K562 (cell line): ENCODE results near the gene DDX46. TPM values are rescaled to one million over a fixed set of nuclear protein-coding genes. Genes with fewer than 3 reads are reported as not detected.
A peak's percentile ranks its signal among the peaks of the same experiment; 100 is the strongest.

Experiments used
- BCLAF1 ChIP-seq, 2 experiments: fragments of 450-650 bp in 1 of 2; IDR thresholded peaks; 2 replicates each; pipeline ENCODE4 v1.6.1; 2011 to 2017; ENCODE audit warnings: low read depth in 2 of 2, antibody characterized with exemption in 1 of 2, borderline replicate concordance in 1 of 2, low read length in 1 of 2, mild to moderate bottlenecking in 1 of 2, mixed read lengths in 1 of 2; ENCODE audit not compliant: control insufficient read depth in 1 of 2
- CBFA2T3 ChIP-seq: fragments of 450-650 bp; IDR thresholded peaks from 2 replicates; pipeline ENCODE4 v1.6.1; 2017
- CC2D1A ChIP-seq: fragments of 450-650 bp; IDR thresholded peaks from 2 replicates; pipeline ENCODE4 v1.6.1; 2017; ENCODE audit warnings: mild to moderate bottlenecking
- E2F8 ChIP-seq: fragments of 450-650 bp; IDR thresholded peaks from 2 replicates; pipeline ENCODE4 v1.7.1; 2018; ENCODE audit warnings: mild to moderate bottlenecking, low read depth; ENCODE audit not compliant: partially characterized antibody
- EWSR1 ChIP-seq: fragments of 450-650 bp; IDR thresholded peaks from 2 replicates; pipeline ENCODE4 v1.6.1; 2018; ENCODE audit warnings: borderline replicate concordance, mild to moderate bottlenecking, low read depth, moderate library complexity; ENCODE audit not compliant: partially characterized antibody
- FIP1L1 ChIP-seq: fragments of 200-400 bp; formaldehyde crosslinking; IDR thresholded peaks from 2 replicates; pipeline ENCODE4 v1.6.1; 2018; ENCODE audit warnings: mild to moderate bottlenecking, low read depth, low read length; ENCODE audit not compliant: poor library complexity, severe bottlenecking
- NFRKB ChIP-seq: fragments of 450-650 bp; IDR thresholded peaks from 2 replicates; pipeline ENCODE4 v1.6.1; 2016; ENCODE audit warnings: low read depth
- NFYB ChIP-seq: IDR thresholded peaks from 2 replicates; pipeline ENCODE4 v1.6.1; 2011; ENCODE audit warnings: mild to moderate bottlenecking, moderate library complexity; ENCODE audit not compliant: insufficient read length; ENCODE audit errors: extremely low read depth
- PML ChIP-seq: IDR thresholded peaks from 2 replicates; pipeline ENCODE4 v1.6.1; 2012; ENCODE audit warnings: low read length, inconsistent platforms
- POLR2AphosphoS5 ChIP-seq: IDR thresholded peaks from 2 replicates; pipeline ENCODE4 v1.6.1; 2011; ENCODE audit warnings: mild to moderate bottlenecking, low read depth, low read length, moderate library complexity; ENCODE audit not compliant: control insufficient read depth, insufficient read depth
- PPARD ChIP-seq: fragments of 250-450 bp; sonication (Bioruptor Pico); IDR thresholded peaks from 2 replicates; pipeline ENCODE4 v1.8.0; 2022; ENCODE audit warnings: inconsistent platforms, mild to moderate bottlenecking, moderate library complexity
- SOX6 ChIP-seq: fragments of 450-650 bp; IDR thresholded peaks from 2 replicates; pipeline ENCODE4 v1.6.1; 2014; ENCODE audit warnings: mild to moderate bottlenecking
- TEAD1 ChIP-seq, 2 experiments: fragments of 450-650 bp in 1 of 2; sonication (generic) in 1 of 2; formaldehyde crosslinking; IDR thresholded peaks; 2 replicates each; pipeline versions ENCODE4 v1.4.0 to v1.8.0; 2020 to 2022; ENCODE audit warnings: mild to moderate bottlenecking in 2 of 2, missing genetic modification reagents in 1 of 2
- TFE3 ChIP-seq: fragments of 450-650 bp; formaldehyde crosslinking; IDR thresholded peaks from 2 replicates; pipeline ENCODE4 v1.4.0; 2020; ENCODE audit warnings: mild to moderate bottlenecking, mixed read lengths
- XRCC5 ChIP-seq: fragments of 200-400 bp; formaldehyde crosslinking; IDR thresholded peaks from 2 replicates; pipeline ENCODE4 v1.6.1; 2017; ENCODE audit warnings: low read depth, mild to moderate bottlenecking, low read length
- ZBTB17 ChIP-seq: fragments of 450-650 bp; formaldehyde crosslinking; IDR thresholded peaks from 2 replicates; pipeline ENCODE4 v1.4.0; 2020; ENCODE audit warnings: mild to moderate bottlenecking
- ZNF707 ChIP-seq: fragments of 250-450 bp; sonication (Bioruptor Pico); conservative IDR thresholded peaks from 2 replicates; pipeline ENCODE4 v1.8.0; 2022; ENCODE audit warnings: inconsistent platforms, mild to moderate bottlenecking, moderate library complexity
- ZNF77 ChIP-seq: fragments of 250-450 bp; sonication (Bioruptor Pico); IDR thresholded peaks from 2 replicates; pipeline ENCODE4 v1.5.0; 2020
- polyA plus RNA-seq, 8 experiments: library from polyadenylated mRNA; depleted of rRNA in 4 of 8; stranded (reverse) in 5 of 8; unstranded in 3 of 8; fragments of >200 nt; fragmentation: Nextera tagmentation in 2 of 8; fragmentation: Illumina TruSeq in 1 of 8; extraction: Ambion mirVana in 2 of 8; extraction: Trizol in 1 of 8; gene quantifications; 2 replicates each; pipeline versions ENCODE4 v1.2.1 to v1.2.3, GENCODE V29; 2011 to 2014; ENCODE audit warnings: inconsistent platforms in 1 of 8, missing spikeins in 1 of 8
- total RNA-seq, 7 experiments: library from RNA; depleted of rRNA in 6 of 7; stranded (reverse); fragments of >200 nt in 6 of 7; fragmentation: Illumina TruSeq in 2 of 7; extraction: Trizol in 2 of 7; gene quantifications; 2 replicates each; pipeline versions ENCODE4 v1.2.1 to v1.2.3, GENCODE V29; 2011 to 2021; ENCODE audit warnings: low replicate concordance in 1 of 7
- TF ChIP-seq, protein P1 (sequence below): fragments of 450-650 bp; formaldehyde crosslinking; IDR thresholded peaks from 2 replicates; pipeline ENCODE4 v1.4.0; 2020; ENCODE audit warnings: mild to moderate bottlenecking

DDX46 gene
- total and polyA plus RNA-seq, 9 of the 15 experiments (the other 6 are each of a cell fraction or from before 2014, with no cell fraction given) = 26.2 to 99.0 (median 76.4) TPM

- TF ChIP-seq BCLAF1 (IDR thresholded peaks at IDR 0.05; ENCODE audit: borderline replicate concordance in 1 of 2, control insufficient read depth in 1 of 2, low read depth in 2 of 2, low read length in 1 of 2) (0 out of 4 replicates have a peak, but pooled peaks of 1 of the 2 experiments have one; percentile 48), CBFA2T3 (no peak), PML (peak; percentile 84), E2F8 (peak; percentile 90), XRCC5 (no peak), TEAD1 (CRISPR knock-in tag; IDR thresholded peaks at IDR 0.05) (peak in 1 of 2 experiments; percentile 78; a peak in 1 of 4 replicates), EWSR1 (no peak), NFRKB (no peak), FIP1L1 (peak; percentile 96), ZNF77 (CRISPR knock-in tag) (no peak), SOX6 (peak; percentile 60; the same call in 1 of the 2 replicates), ZBTB17 (CRISPR knock-in tag) (peak; percentile 84; the same call in 1 of the 2 replicates), POLR2AphosphoS5 (peak; percentile 89), PPARD (CRISPR knock-in tag) (no peak), NFYB (no peak), CC2D1A (no peak), ZNF707 (CRISPR knock-in tag) (no peak), TFE3 (CRISPR knock-in tag) (no peak)
- TF ChIP-seq, protein P1, sequence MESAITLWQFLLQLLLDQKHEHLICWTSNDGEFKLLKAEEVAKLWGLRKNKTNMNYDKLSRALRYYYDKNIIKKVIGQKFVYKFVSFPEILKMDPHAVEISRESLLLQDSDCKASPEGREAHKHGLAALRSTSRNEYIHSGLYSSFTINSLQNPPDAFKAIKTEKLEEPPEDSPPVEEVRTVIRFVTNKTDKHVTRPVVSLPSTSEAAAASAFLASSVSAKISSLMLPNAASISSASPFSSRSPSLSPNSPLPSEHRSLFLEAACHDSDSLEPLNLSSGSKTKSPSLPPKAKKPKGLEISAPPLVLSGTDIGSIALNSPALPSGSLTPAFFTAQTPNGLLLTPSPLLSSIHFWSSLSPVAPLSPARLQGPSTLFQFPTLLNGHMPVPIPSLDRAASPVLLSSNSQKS (CRISPR knock-in tag) = no peak; the same call in 1 of the 2 replicates
These were observed 87.5 kb downstream of the DDX46 start, which contains the start of gene C5orf24 (continued) for GRCh38 chr5:134845852-134846640.
